ENCODE measurements around the gene PCDH1.

The PCDH1 gene

GRCh38 chr5:141873933-141874261 lies 4.3 kb downstream of the PCDH1 start:
- DNase-seq (ENCODE audit: low read depth), result no peak

GRCh38 chr5:141872496-141873356 lies 5.5 kb downstream of the PCDH1 start:
- DNase-seq (ENCODE audit: low read depth), result no peak

GRCh38 chr5:141871870-141872269 lies 6.3 kb downstream of the PCDH1 start:
- DNase-seq (ENCODE audit: low read depth), result no peak

GRCh38 chr5:141870871-141871270 lies 7.3 kb downstream of the PCDH1 start:
- DNase-seq (ENCODE audit: low read depth), result peak; percentile 33

DNA sequence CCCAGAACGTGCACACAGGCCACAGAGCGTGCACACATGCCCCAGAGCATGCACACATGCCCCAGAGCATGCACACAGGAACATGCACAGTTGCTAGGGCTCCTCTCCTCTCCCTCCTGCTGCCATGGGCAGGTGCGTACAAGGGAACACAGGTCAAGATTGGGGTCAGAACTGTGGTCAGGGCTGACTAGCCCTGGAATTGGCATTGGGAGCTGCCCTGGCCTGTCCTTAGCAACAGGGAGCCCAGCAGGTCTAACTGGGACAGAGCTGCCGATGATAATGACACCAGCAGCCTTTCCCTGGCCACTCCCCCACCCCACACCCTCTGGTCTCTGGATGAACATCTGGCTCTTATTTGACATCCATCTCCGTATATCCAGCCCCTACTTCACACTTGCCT lies 8.0 kb downstream of the PCDH1 start:
- no peak for DNase-seq (ENCODE audit: low read depth)

- no peak for DNase-seq (ENCODE audit: low read depth)
Observed at GRCh38 chr5:141869514-141869913, 8.7 kb downstream of the PCDH1 start.

DNA sequence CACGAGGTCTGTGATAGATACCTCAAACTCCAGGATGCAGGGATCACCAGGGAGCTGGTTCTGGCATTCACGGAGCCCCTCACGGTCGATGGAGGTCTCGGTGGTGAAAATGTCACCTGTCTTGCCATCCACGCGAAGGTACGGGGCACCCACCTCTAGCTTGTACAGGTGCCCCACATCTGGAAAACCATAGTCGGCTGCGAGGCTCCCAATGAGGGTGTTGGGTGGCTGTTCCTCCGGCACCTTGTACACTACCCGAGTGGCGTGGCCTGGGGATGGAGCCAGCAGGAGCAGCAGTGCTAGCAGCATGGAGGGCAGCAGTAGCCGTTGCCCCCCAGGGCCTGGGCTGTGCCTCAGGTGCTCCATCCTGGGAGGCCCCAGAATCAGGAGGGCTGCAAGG lies 9.2 kb downstream of the PCDH1 start:
- no peak for DNase-seq (ENCODE audit: low read depth)

DNA sequence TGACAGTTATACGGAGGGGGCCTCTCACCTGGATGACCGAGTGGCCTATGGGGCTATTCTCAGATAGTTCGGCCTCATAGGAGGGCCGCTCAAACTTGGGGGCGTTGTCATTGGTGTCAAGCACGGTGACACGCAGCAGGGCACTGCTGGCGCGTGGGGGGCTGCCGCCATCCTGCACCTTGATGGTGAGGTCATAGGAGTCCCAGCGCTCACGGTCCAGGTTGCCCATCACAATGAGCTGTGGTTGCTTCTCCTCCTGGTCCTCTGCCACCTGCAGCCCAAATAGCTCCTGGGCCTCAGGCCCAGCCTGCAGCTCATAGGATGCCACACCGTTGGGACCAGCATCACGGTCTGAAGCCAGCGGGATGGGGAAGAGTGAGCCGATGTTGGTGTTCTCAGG lies 9.7 kb downstream of the PCDH1 start:
- no peak for DNase-seq (ENCODE audit: low read depth)

DNA sequence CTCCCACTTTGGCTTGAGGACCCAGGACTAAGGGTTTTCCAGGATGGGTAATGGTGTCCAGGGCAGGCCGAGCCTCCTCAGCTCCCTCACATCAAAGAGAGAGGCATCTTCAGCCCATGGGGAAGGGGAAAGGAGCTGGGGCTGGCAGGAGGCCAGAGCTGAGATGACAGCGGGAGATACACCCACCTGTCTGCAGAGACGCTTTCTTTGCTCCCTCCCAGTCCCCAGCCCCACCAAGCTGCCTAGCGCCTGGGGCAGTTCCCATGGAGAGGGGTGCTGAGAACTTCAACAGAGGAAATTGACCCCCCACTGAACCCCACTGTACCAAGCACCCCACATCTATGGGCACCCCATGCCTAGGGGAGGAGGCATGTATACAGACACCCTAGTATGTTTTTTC lies 10.6 kb downstream of the PCDH1 start:
- DNase-seq (ENCODE audit: low read depth), result no peak

DNA sequence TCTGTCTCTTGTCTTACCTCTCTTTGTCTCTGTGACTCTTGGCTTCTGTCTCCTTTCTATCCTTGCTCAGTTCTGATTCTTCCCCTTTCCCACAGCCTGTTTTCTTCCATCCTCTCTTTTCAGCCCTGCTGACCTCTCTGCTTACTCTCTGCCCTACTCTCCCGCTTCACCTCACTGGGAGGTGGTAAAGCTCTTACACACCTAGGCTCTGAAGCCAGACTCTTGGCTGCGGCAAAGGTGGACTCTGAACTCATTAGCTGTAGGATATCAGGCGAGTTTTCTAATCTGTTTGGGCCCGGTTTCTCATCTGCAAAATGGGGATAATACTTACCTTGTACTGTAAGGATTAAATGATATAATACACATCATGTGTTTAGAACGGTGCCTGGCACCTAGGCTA lies 11.1 kb downstream of the PCDH1 start:
- DNase-seq (ENCODE audit: low read depth), result no peak

DNA sequence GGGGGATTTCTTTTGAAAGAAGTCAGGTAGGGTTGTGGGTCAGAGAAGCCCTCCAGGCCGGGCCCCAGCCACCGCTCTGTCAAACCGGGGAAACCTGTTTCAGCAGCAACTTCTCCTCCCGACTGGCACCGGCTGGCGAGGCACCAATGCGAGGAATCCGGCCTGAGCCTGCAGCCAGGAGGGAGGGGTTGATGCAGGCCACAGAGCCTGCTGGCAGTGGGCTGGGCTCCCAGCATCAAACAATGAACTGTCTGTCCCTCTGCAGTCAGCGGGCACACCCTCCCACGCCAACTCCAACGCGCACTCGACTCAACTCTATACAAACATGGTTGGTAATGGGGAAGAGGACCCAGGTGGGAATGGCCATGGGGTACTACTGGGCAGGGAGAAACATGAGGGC lies 12.1 kb downstream of the PCDH1 start:
- DNase-seq (ENCODE audit: low read depth), result no peak

GRCh38 chr5:141865406-141865805 lies 12.8 kb downstream of the PCDH1 start:
- DNase-seq (ENCODE audit: low read depth), result no peak

DNA sequence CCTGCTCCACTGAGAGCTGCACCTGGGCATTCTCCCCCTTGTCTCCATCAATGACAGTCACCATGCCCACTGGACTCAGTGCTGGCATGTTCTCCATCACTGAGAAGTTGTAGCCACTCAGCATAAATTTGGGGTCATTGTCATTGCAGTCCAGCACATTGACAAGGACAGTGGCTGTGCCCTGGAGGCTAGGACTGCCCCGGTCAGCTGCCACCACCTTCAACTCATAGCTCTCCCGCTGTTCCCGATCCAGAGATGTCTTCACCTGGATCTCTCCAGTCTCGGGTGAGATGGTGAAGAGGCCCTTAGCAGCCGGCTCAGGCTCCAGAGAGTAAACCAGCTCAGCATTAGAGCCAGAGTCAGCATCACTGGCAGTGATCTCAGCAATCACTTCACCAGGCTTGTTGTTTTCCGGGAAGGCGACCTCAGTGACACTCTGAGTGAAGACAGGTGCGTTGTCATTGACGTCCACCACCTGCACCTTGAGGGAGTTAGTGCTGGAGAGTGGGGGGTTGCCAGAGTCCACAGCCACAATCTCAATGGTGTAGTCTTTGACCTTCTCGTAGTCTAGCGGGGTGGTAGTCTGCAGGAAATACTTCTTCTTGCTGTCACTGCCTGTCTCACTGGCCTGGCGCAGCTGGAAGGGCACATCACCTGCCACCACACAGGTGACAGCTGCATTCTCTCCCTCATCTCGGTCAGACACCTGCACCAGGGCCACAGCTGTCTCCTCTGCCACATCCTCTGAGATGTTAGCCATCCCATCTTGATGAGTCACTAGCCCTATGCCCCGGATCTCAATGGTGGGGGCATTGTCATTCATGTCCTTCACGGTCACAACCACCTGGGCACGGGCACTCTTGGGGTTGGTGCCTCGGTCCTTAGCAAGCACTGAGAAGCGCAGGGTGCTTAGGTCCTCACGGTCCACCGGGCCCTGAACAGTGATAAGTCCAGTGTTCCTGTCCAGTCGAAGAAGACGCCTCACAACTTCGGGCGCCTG lies 13.5 kb downstream of the PCDH1 start:
- DNase-seq (ENCODE audit: low read depth), result no peak

- DNase-seq (ENCODE audit: low read depth), result no peak
Observed at GRCh38 chr5:141863569-141864178, 14.5 kb downstream of the PCDH1 start.

- DNase-seq (ENCODE audit: low read depth), result no peak
Observed at GRCh38 chr5:141862936-141863543, 15.2 kb downstream of the PCDH1 start.

GRCh38 chr5:141861194-141861593 lies 17.0 kb downstream of the PCDH1 start:
- DNase-seq (ENCODE audit: low read depth), result no peak

- no peak for DNase-seq (ENCODE audit: low read depth)
Observed at GRCh38 chr5:141858079-141858765, 20.0 kb downstream of the PCDH1 start.

DNA sequence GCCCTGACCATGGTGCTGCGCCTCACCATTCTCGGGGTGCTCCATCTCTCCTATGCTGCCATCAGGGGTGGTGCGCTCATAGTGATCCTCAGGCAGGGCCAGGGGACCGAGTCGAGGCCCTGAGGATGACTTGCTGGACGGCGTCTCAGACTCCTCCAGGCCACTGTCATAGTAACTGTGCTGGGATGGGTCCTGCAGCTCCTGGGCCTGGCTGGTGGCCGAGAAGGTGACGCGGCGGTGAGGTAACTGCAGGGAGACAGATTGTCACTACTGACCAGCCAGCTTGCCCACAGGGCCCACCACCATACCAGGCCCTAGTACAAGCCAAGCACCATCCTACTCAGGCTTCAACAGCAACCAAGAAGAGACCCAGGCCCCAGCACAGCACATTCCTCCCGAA lies 21.0 kb downstream of the PCDH1 start:
- DNase-seq (ENCODE audit: low read depth), result no peak

- DNase-seq (ENCODE audit: low read depth), result no peak
Observed at GRCh38 chr5:141856037-141856790, 22.0 kb downstream of the PCDH1 start.

- DNase-seq (ENCODE audit: low read depth), result no peak
Observed at GRCh38 chr5:141855265-141856036, 22.8 kb downstream of the PCDH1 start.

Measured in ELR (cell line).